Type B pancreatic cell (in vitro differentiated cells): ENCODE data around the gene FBXO31. TPM values are rescaled to one million over a fixed set of nuclear protein-coding genes. Genes with fewer than 3 reads are reported as not detected.
A peak's percentile ranks its signal among the peaks of the same experiment; 100 is the strongest.

Source experiments
- DNase-seq: peaks from one replicate; pipeline ENCODE4 v3.0.0; 2021; ENCODE audit warnings: mixed read lengths; ENCODE audit not compliant: unreplicated experiment; ENCODE audit errors: extremely low spot score
- H3K27ac Mint-ChIP-seq: 2 replicates; pipeline ENCODE4 v1.8.0; 2021; ENCODE audit warnings: mild to moderate bottlenecking, mixed read lengths
- H3K27me3 Mint-ChIP-seq: 2 replicates; pipeline ENCODE4 v1.8.0; 2021; ENCODE audit warnings: mixed read lengths
- H3K36me3 Mint-ChIP-seq: 2 replicates; pipeline ENCODE4 v1.8.0; 2021; ENCODE audit warnings: mixed read lengths
- H3K4me1 Mint-ChIP-seq: one replicate; pipeline ENCODE4 v1.8.0; 2021; ENCODE audit warnings: mixed read lengths; ENCODE audit not compliant: unreplicated experiment
- H3K4me3 Mint-ChIP-seq: 2 replicates; pipeline ENCODE4 v1.8.0; 2021; ENCODE audit warnings: mild to moderate bottlenecking, mixed read lengths
- H3K9me3 Mint-ChIP-seq: 2 replicates; pipeline ENCODE4 v1.8.0; 2021; ENCODE audit warnings: mixed read lengths
- CTCF ChIP-seq: fragments of 200-600 bp; sonication (generic); conservative IDR thresholded peaks from 2 replicates; pipeline ENCODE4 v1.5.0; 2021; ENCODE audit warnings: antibody characterized with exemption, mild to moderate bottlenecking
- total RNA-seq: library from RNA; stranded (reverse); gene quantifications from 2 replicates; pipeline ENCODE4 v1.2.1, GENCODE V29; 2021; ENCODE audit warnings: low replicate concordance

Gene FBXO31
- total RNA-seq, 1 donor from 2014 or later = 35.1 TPM

GRCh38 chr16:87410530-87410929 is 27.0 kb upstream of the FBXO31 start:
- H3K36me3 Mint-ChIP-seq = peaks cover 15% of the 10 kb centered on the region
- no peaks in the 10 kb centered on the region for H3K4me1 Mint-ChIP-seq
- no peaks in the 10 kb centered on the region for H3K9me3 Mint-ChIP-seq
- H3K27me3 Mint-ChIP-seq = no peaks in the 10 kb centered on the region
- no peak overlapping the region for H3K4me3 Mint-ChIP-seq
- DNase-seq = no peak
- H3K27ac Mint-ChIP-seq = no peak overlapping the region
- no peak for TF ChIP-seq CTCF

- no peaks in the 10 kb centered on the region for H3K4me1 Mint-ChIP-seq
- no peaks in the 10 kb centered on the region for H3K9me3 Mint-ChIP-seq
- DNase-seq = no peak
- no peak for TF ChIP-seq CTCF
- no peak overlapping the region for H3K4me3 Mint-ChIP-seq
- no peaks in the 10 kb centered on the region for H3K27me3 Mint-ChIP-seq
- no peak overlapping the region for H3K27ac Mint-ChIP-seq
- peaks cover 18% of the 10 kb centered on the region for H3K36me3 Mint-ChIP-seq
These were observed 26.2 kb upstream of the FBXO31 start for GRCh38 chr16:87409781-87410180.

GRCh38 chr16:87409153-87409552 is 25.6 kb upstream of the FBXO31 start:
- TF ChIP-seq CTCF = no peak
- H3K4me3 Mint-ChIP-seq = no peak overlapping the region
- H3K4me1 Mint-ChIP-seq = no peaks in the 10 kb centered on the region
- H3K9me3 Mint-ChIP-seq = no peaks in the 10 kb centered on the region
- H3K27me3 Mint-ChIP-seq = no peaks in the 10 kb centered on the region
- DNase-seq = no peak
- H3K36me3 Mint-ChIP-seq = peaks cover 18% of the 10 kb centered on the region
- no peak overlapping the region for H3K27ac Mint-ChIP-seq

DNA sequence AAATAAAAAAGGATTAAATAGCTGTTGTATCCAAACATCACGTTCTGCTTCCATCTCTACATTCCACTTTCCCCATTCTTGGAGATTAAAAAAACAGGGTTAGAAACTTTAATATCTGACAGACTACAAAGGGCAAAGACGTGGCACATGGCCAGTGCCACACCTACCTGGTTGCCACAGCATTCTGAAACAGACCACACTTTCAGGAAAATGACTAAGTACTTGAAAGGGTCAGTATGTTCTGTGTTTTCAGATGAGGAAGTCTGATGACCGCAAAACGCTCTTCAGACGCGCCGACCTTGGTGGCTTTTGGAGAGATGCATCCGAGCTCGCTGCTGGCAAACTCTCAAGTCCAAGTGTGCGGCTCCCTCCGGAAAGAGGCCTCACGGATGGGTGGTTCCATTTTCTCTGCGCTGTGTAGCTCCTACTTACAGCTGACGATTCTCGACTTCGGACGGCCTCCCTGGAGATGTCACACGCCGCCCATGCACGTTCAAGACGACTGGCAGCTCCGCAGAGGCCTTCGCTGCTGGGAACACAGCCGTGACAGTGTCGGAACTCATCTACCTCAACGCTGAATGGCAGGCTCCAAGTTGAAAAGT is 24.0 kb upstream of the FBXO31 start:
- H3K9me3 Mint-ChIP-seq = no peaks in the 10 kb centered on the region
- H3K27me3 Mint-ChIP-seq = no peaks in the 10 kb centered on the region
- H3K36me3 Mint-ChIP-seq = peaks cover 20% of the 10 kb centered on the region
- DNase-seq = no peak
- no peak overlapping the region for H3K4me3 Mint-ChIP-seq
- H3K4me1 Mint-ChIP-seq = no peaks in the 10 kb centered on the region
- H3K27ac Mint-ChIP-seq = no peak overlapping the region
- no peak for TF ChIP-seq CTCF

DNA sequence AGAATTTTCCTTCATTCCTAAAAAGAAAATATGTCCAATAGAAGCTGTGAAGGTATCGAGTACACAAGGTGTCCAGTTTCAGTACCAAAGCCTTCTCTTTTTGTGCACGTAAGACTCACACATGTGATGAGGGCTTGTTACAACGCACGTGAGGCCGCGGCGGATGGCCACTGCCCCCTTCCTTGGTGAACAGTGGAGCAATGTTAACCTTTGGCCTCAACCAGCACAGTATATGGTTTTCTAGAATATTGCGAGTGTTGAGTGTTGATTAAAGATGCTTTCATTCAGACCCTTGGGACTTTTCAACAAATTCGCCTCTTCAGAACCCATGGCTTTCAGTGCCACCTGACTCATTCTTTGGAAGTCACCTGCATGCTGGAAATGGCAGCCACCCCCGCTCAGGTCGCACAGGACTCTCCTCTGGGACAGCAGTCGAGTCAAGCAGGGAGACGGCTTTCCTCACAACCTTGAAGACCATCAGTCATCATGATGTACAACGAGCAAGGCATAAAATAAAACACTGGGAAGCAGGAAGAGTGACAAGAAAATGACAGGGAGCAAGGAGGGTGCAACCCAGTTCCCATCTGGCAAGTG is 23.0 kb upstream of the FBXO31 start:
- H3K27ac Mint-ChIP-seq = peak overlapping the region; percentile 56
- peaks cover 19% of the 10 kb centered on the region for H3K36me3 Mint-ChIP-seq
- no peak overlapping the region for H3K4me3 Mint-ChIP-seq
- TF ChIP-seq CTCF = no peak
- H3K4me1 Mint-ChIP-seq = no peaks in the 10 kb centered on the region
- DNase-seq = no peak
- no peaks in the 10 kb centered on the region for H3K27me3 Mint-ChIP-seq
- H3K9me3 Mint-ChIP-seq = no peaks in the 10 kb centered on the region
